K562 treated with DMSO at 1 percent for 4 hours (cell line): ENCODE data around the gene G0S2. TPM values are rescaled to one million over a fixed set of nuclear protein-coding genes. Genes with fewer than 3 reads are reported as not detected.

Experiments
- total RNA-seq: library from RNA; unstranded; fragments of 300-600 nt; gene quantifications from 2 replicates; pipeline ENCODE4 v1.2.3, GENCODE V29; 2022; ENCODE audit not compliant: insufficient read depth

G0S2 gene
- total RNA-seq: 158 and 209 TPM in 2 replicates

GRCh38 chr1:209674957-209675564, at the start of gene G0S2:
TSS of gene G0S2 (plus strand) at chr1:209675412. CDS start at chr1:209675685, 273 bp downstream.

GRCh38 chr1:209652121-209652735, 23.0 kb upstream of the G0S2 start, which contains the start of gene LAMB3:
TSS of gene LAMB3 (minus strand) at chr1:209652425. CDS start at chr1:209650944, 1,481 bp downstream.

DNA sequence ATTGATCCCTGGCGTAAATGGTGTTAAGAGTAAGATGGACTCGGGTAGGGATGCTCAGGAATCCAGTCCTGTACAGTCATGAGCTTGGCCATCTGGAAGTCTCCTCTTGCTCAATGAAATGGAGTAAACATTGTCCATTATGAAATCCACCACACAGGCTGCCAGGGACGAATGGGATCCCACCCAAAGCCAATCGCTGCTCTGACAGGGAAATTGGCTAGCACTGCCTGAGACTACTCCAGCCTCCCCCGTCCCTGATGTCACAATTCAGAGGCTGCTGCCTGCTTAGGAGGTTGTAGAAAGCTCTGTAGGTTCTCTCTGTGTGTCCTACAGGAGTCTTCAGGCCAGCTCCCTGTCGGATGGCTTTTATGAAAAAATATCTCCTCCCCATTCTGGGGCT, 29.4 kb downstream of the G0S2 start, which contains the start of gene HSD11B1:
HSD11B1 (plus strand) TSS at position 263 of the 400 bp plus-strand sequence; CDS start at position 360, 97 bp downstream.

Other genes starting within 250 kb of the G0S2 start
- gene CAMK1G, start 91.7 kb upstream of the G0S2 start, total RNA-seq: not detected in 2 replicates
- 6.2 and 8.7 TPM in 2 replicates for gene LAMB3, start 23.0 kb upstream of the G0S2 start, total RNA-seq
- 0.50 and 1.0 TPM in 2 replicates for gene HSD11B1, start 29.4 kb downstream of the G0S2 start, total RNA-seq
- 0.46 TPM in 1 of 2 replicates, not detected in the other for gene TRAF3IP3, start 80.6 kb downstream of the G0S2 start, total RNA-seq
- gene C1orf74, start 109.1 kb downstream of the G0S2 start, total RNA-seq: 1.1 and 1.8 TPM in 2 replicates
- 0.73 TPM in 1 of 2 replicates, not detected in the other for gene IRF6, start 130.7 kb downstream of the G0S2 start, total RNA-seq
- gene UTP25, start 152.6 kb downstream of the G0S2 start, total RNA-seq: 1.9 and 2.6 TPM in 2 replicates